C1 segment of cervical spinal cord (tissue), 14 donors: ENCODE measurements around the gene BCCIP.

Experiments
- DNase-seq, 14 donors: peaks; one replicate each; lab custom pipeline; 2025; lab: John Stamatoyannopoulos, UW

The BCCIP gene

GRCh38 chr10:125797994-125798662 is 25.2 kb upstream of the BCCIP start:
- no peak for DNase-seq

- DNase-seq = no peak
Measured at GRCh38 chr10:125799451-125800182, 23.7 kb upstream of the BCCIP start.

- no peak for DNase-seq
Measured at GRCh38 chr10:125801574-125801973, 21.8 kb upstream of the BCCIP start.

- no peak for DNase-seq
Measured at GRCh38 chr10:125802131-125802530, 21.2 kb upstream of the BCCIP start.

GRCh38 chr10:125802739-125803138 is 20.6 kb upstream of the BCCIP start:
- no peak for DNase-seq

- DNase-seq = no peak
Measured at GRCh38 chr10:125808047-125808446, 15.3 kb upstream of the BCCIP start.

GRCh38 chr10:125811251-125811650 is 12.1 kb upstream of the BCCIP start:
- DNase-seq = no peak

- no peak for DNase-seq
Measured at GRCh38 chr10:125812128-125812750, 11.1 kb upstream of the BCCIP start.

GRCh38 chr10:125815764-125816163 is 7.6 kb upstream of the BCCIP start:
- no peak for DNase-seq

GRCh38 chr10:125816548-125816947 is 6.8 kb upstream of the BCCIP start:
- no peak for DNase-seq

- no peak for DNase-seq
Measured at GRCh38 chr10:125817337-125817946, 5.9 kb upstream of the BCCIP start.

- DNase-seq = no peak
Measured at GRCh38 chr10:125820701-125821100, 2.6 kb upstream of the BCCIP start.

GRCh38 chr10:125823663-125824251 is 411 bp downstream of the BCCIP start:
- no peak for DNase-seq

GRCh38 chr10:125824736-125825135 is 1.4 kb downstream of the BCCIP start:
- DNase-seq = no peak

GRCh38 chr10:125827133-125827532 is 3.8 kb downstream of the BCCIP start:
- DNase-seq = no peak

GRCh38 chr10:125828311-125828710 is 5.0 kb downstream of the BCCIP start:
- DNase-seq = no peak

- no peak for DNase-seq
Measured at GRCh38 chr10:125836746-125837145, 13.4 kb downstream of the BCCIP start.

- DNase-seq = no peak
Measured at GRCh38 chr10:125838802-125839575, 15.6 kb downstream of the BCCIP start.

- no peak for DNase-seq
Measured at GRCh38 chr10:125840406-125840805, 17.1 kb downstream of the BCCIP start.

- DNase-seq = no peak
Measured at GRCh38 chr10:125840955-125841354, 17.6 kb downstream of the BCCIP start.

GRCh38 chr10:125843603-125844329 is 20.4 kb downstream of the BCCIP start:
- no peak for DNase-seq
